H1 (cell line): ENCODE data around the gene TBC1D20. TPM values are rescaled to one million over a fixed set of nuclear protein-coding genes. Genes with fewer than 3 reads are reported as not detected.

Source experiments
- CTCF ChIA-PET: fragments of 300-600 bp; sonication (Branson Sonifier 250); formaldehyde crosslinking; loops from one replicate; lab custom pipeline; 2021; ENCODE audit not compliant: partially characterized antibody; lab: Charles Lee
- POLR2A ChIA-PET: fragments of 300-600 bp; sonication (Branson Sonifier 250); formaldehyde crosslinking; loops from one replicate; lab custom pipeline; 2021; ENCODE audit warnings: inconsistent platforms; ENCODE audit not compliant: partially characterized antibody; lab: Charles Lee
- DNase-seq, 2 experiments: peaks; one replicate each; pipeline versions ENCODE4 v3.0.0 to v3.0.0-alpha.2; 2010 to 2022; ENCODE audit warnings: low spot score in 2 of 2, low read depth in 1 of 2, mixed read lengths in 1 of 2
- FAIRE-seq: peaks from 2 replicates; lab custom pipeline; 2011; peaks lifted over from hg19 to GRCh38; lab: Jason Lieb, UNC
- H2AFZ ChIP-seq: 2 replicates; pipeline ENCODE4 v1.8.1; 2012; ENCODE audit warnings: low read length, inconsistent platforms
- H2AK5ac ChIP-seq: 2 replicates; pipeline ENCODE4 v1.6.1; 2013; ENCODE audit warnings: low read depth, low read length
- H2BK120ac ChIP-seq: replicated peaks from 2 replicates; pipeline ENCODE3; 2013; ENCODE audit warnings: low read depth, low read length, inconsistent platforms
- H2BK12ac ChIP-seq: 2 replicates; pipeline ENCODE4 v1.6.1; 2013; ENCODE audit warnings: low read depth, low read length
- H2BK15ac ChIP-seq: 2 replicates; pipeline ENCODE4 v1.6.1; 2013; ENCODE audit warnings: low read length
- H2BK20ac ChIP-seq: 2 replicates; pipeline ENCODE4 v1.6.1; 2013; ENCODE audit warnings: low read length
- H2BK5ac ChIP-seq: 2 replicates; pipeline ENCODE4 v1.6.1; 2013; ENCODE audit warnings: low read depth, low read length
- H3K14ac ChIP-seq: 2 replicates; pipeline ENCODE4 v1.6.1; 2013; ENCODE audit warnings: inconsistent platforms; ENCODE audit not compliant: insufficient read length
- H3K18ac ChIP-seq: 2 replicates; pipeline ENCODE4 v1.6.1; 2013; ENCODE audit warnings: low read length; ENCODE audit errors: extremely low read depth
- H3K23ac ChIP-seq: 2 replicates; pipeline ENCODE4 v1.6.1; 2013; ENCODE audit warnings: inconsistent platforms; ENCODE audit not compliant: insufficient read length
- H3K23me2 ChIP-seq: 2 replicates; pipeline ENCODE4 v1.6.1; 2013; ENCODE audit warnings: low read depth, low read length
- H3K27ac ChIP-seq: 2 replicates; pipeline ENCODE4 v1.6.1; 2011; ENCODE audit warnings: low read depth, low read length, inconsistent platforms
- H3K27me3 ChIP-seq, 4 experiments: replicated peaks in 1 of 4; 1 replicate in 1 of 4; 2 replicates in 3 of 4; pipeline versions ENCODE4 v1.6.1 to v1.8.1; 2011 to 2013; ENCODE audit warnings: low read length in 3 of 4, mild to moderate bottlenecking in 3 of 4, inconsistent platforms in 2 of 4, mixed read lengths in 2 of 4, moderate library complexity in 1 of 4; ENCODE audit not compliant: control insufficient read depth in 3 of 4, insufficient read depth in 3 of 4; ENCODE audit errors: extremely low read depth in 1 of 4
- H3K36me3 ChIP-seq, 4 experiments: 2 replicates each; pipeline versions ENCODE4 v1.6.1 to v1.8.1; 2011 to 2013; ENCODE audit warnings: mild to moderate bottlenecking in 4 of 4, low read length in 3 of 4, moderate library complexity in 2 of 4, control low read depth in 1 of 4, inconsistent platforms in 1 of 4; ENCODE audit not compliant: insufficient read depth in 4 of 4, control insufficient read depth in 2 of 4
- H3K4ac ChIP-seq: replicated peaks from 2 replicates; pipeline ENCODE3; 2013; ENCODE audit warnings: low read length, low read depth, mixed read lengths, inconsistent platforms; ENCODE audit not compliant: insufficient read length
- H3K4me1 ChIP-seq, 4 experiments: replicated peaks in 1 of 4; 1 replicate in 1 of 4; 2 replicates in 3 of 4; pipeline versions ENCODE4 v1.6.1 to v1.8.1; 2011 to 2013; ENCODE audit warnings: low read length in 3 of 4, inconsistent platforms in 2 of 4, mixed read lengths in 1 of 4; ENCODE audit not compliant: insufficient read depth in 4 of 4, control insufficient read depth in 3 of 4
- H3K4me2 ChIP-seq, 2 experiments: 2 replicates each; pipeline versions ENCODE4 v1.6.1 to v1.8.1; 2011 to 2013; ENCODE audit warnings: low read depth in 2 of 2, low read length in 2 of 2, control low read depth in 1 of 2, inconsistent platforms in 1 of 2, mild to moderate bottlenecking in 1 of 2; ENCODE audit not compliant: insufficient read depth in 1 of 2
- H3K4me3 ChIP-seq, 4 experiments: fragments of 200-600, 300-600 bp in 1 of 4; sonication (generic), shearing (Covaris generic), sonication (Bioruptor Twin) in 1 of 4; 2 replicates each; pipeline versions ENCODE4 v1.5.1 to v1.8.1; 2011 to 2016; ENCODE audit warnings: low read length in 4 of 4, low read depth in 3 of 4, control low read depth in 2 of 4, inconsistent platforms in 2 of 4, mild to moderate bottlenecking in 2 of 4, mixed read lengths in 1 of 4, moderate library complexity in 1 of 4; ENCODE audit not compliant: insufficient read depth in 2 of 4; ENCODE audit errors: extremely low read depth in 1 of 4
- H3K56ac ChIP-seq: replicated peaks from 2 replicates; pipeline ENCODE3; 2013; ENCODE audit warnings: low read depth, mild to moderate bottlenecking, mixed read lengths, low read length, inconsistent platforms; ENCODE audit not compliant: insufficient read length
- H3K79me1 ChIP-seq: 2 replicates; pipeline ENCODE4 v1.6.1; 2013; ENCODE audit warnings: low read depth, low read length, control low read depth
- H3K79me2 ChIP-seq, 2 experiments: 2 replicates each; pipeline versions ENCODE4 v1.6.1 to v1.8.1; 2012 to 2013; ENCODE audit warnings: low read length in 2 of 2, mild to moderate bottlenecking in 2 of 2, inconsistent platforms in 1 of 2; ENCODE audit not compliant: insufficient read depth in 2 of 2, control insufficient read depth in 1 of 2
- H3K9ac ChIP-seq, 4 experiments: replicated peaks in 1 of 4; 1 replicate in 1 of 4; 2 replicates in 3 of 4; pipeline versions ENCODE4 v1.6.1 to v1.8.1; 2011 to 2013; ENCODE audit warnings: low read depth in 3 of 4, low read length in 3 of 4, control low read depth in 2 of 4, mild to moderate bottlenecking in 2 of 4, moderate library complexity in 2 of 4, inconsistent platforms in 1 of 4; ENCODE audit errors: extremely low read depth in 1 of 4
- H3K9me3 ChIP-seq, 2 experiments: 2 replicates each; pipeline versions ENCODE4 v1.6.1 to v1.8.1; 2012 to 2013; ENCODE audit warnings: mild to moderate bottlenecking in 2 of 2, moderate library complexity in 2 of 2, control low read depth in 1 of 2, inconsistent platforms in 1 of 2, low read depth in 1 of 2, low read length in 1 of 2, mixed read lengths in 1 of 2; ENCODE audit not compliant: insufficient read depth in 2 of 2
- H4K20me1 ChIP-seq, 2 experiments: replicated peaks in 1 of 2; 2 replicates each; pipeline versions ENCODE3 to v1.8.1; 2011 to 2013; ENCODE audit warnings: inconsistent platforms in 2 of 2, low read length in 2 of 2, mild to moderate bottlenecking in 1 of 2; ENCODE audit not compliant: insufficient read depth in 2 of 2, control insufficient read depth in 1 of 2
- H4K5ac ChIP-seq: 2 replicates; pipeline ENCODE4 v1.6.1; 2013; ENCODE audit warnings: low read length, low read depth, mixed read lengths, inconsistent platforms; ENCODE audit not compliant: insufficient read length
- H4K8ac ChIP-seq: 2 replicates; pipeline ENCODE4 v1.8.0; 2013; ENCODE audit warnings: mild to moderate bottlenecking, moderate library complexity, low read length, inconsistent platforms; ENCODE audit not compliant: insufficient read depth; ENCODE audit errors: extremely low read depth
- H4K91ac ChIP-seq: replicated peaks from 2 replicates; pipeline ENCODE3; 2013; ENCODE audit warnings: low read length, mixed read lengths, inconsistent platforms; ENCODE audit not compliant: insufficient read length
- HDAC2 ChIP-seq, 2 experiments: fragments of 300-600 bp in 1 of 2; sonication (generic) in 1 of 2; IDR thresholded peaks; 2 replicates each; pipeline ENCODE4 v1.6.1; 2011 to 2012; ENCODE audit warnings: low read depth in 2 of 2, low read length in 2 of 2, mild to moderate bottlenecking in 2 of 2, moderate library complexity in 2 of 2, borderline replicate concordance in 1 of 2, inconsistent platforms in 1 of 2
- KDM4A ChIP-seq: IDR thresholded peaks from one replicate; pipeline ENCODE4 v1.7.1; 2012; ENCODE audit warnings: low read depth, mild to moderate bottlenecking, moderate library complexity, low read length, inconsistent platforms; ENCODE audit not compliant: severe bottlenecking
- WGBS, 2 experiments: shearing (Covaris generic) in 1 of 2; methylation state at CpG; one replicate each; pipeline versions ENCODE4 v1.1.6 to v1.1.7; 2013 to 2015; ENCODE audit warnings: low lambda C conversion rate in 2 of 2, mixed read lengths in 2 of 2, inconsistent platforms in 1 of 2, low coverage in 1 of 2, missing lambda C conversion rate in 1 of 2; ENCODE audit not compliant: insufficient replicate concordance in 2 of 2, insufficient coverage in 1 of 2, insufficient read length in 1 of 2; ENCODE audit errors: extremely low coverage in 1 of 2, missing lambda C conversion rate in 1 of 2; 5-methylcytosine and 5-hydroxymethylcytosine counted together
- polyA plus RNA-seq, 7 experiments: library from polyadenylated mRNA; depleted of rRNA in 3 of 7; stranded (reverse) in 5 of 7; unstranded in 2 of 7; fragments of >200 nt in 5 of 7; fragments of 200-250 nt in 2 of 7; gene quantifications; 1 replicate in 5 of 7; 2 replicates in 1 of 7; 4 replicates in 1 of 7; pipeline versions ENCODE4 v1.2.1 to v1.2.3, GENCODE V29; 2011 to 2013; ENCODE audit warnings: missing spikeins in 2 of 7, mixed read lengths in 2 of 7
- total RNA-seq: library from RNA; stranded (reverse); fragmentation: NEBNext Ultra II Directional; extraction: Animal tissue kit (Norgen Biotek cat#: 25700); gene quantifications from 2 replicates; pipeline ENCODE4 v1.2.1, GENCODE V29; 2021

Gene TBC1D20
- total and polyA plus RNA-seq, 2 of the 8 experiments (the other 6 are each of a cell fraction or from before 2014, with no cell fraction given), result 14.5 to 17.1 TPM

DNA sequence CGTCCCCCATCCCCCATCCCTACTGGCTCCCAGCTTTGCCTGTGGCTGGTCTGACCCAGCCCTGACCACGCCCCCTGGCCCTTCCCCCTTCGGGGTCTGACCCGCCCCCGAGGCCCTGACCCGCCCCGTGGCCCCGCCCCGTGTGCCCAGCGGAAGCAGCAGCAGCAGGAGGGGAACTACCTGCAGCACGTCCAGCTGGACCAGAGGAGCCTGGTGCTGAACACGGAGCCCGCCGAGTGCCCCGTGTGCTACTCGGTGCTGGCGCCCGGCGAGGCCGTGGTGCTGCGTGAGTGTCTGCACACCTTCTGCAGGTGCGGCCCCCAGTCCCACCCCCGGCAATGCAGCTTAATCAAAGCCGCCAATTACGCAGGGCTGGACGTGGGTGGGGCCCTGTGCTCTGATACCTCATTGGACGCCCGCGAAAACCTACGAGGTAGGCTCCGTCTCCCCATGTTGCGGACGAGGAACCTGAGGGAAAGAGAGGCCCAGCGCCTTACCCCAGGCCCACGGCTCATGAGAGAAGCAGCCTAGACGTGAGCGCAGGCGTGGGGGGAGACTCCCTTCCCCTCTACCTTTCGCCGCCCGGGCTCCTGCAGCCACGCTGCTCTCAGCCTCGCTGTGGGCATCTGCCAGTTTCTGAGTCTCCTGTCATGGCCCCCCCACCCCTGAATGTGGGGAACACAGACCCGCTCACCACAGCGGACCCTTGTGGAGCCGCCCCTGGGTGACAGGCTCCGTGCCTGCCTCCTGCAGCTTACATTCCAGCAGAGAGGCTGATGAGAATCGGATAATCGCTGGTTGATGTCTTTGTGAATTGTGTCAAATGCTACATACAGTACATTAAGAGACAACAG lies 41.4 kb downstream of the TBC1D20 start:
- Histone ChIP-seq H4K20me1 (peaks cover 0 to 13% of the 10 kb centered on the region in 2 experiments), H3K23me2 (no peaks in the 10 kb centered on the region), H2AK5ac (no peak overlapping the region), H4K91ac (no peak overlapping the region), H3K4me2 (no peak overlapping the region), H3K56ac (no peak overlapping the region), H3K23ac (no peak overlapping the region), H3K4ac (no peak overlapping the region), H3K27ac (no peak overlapping the region), H3K4me3 (no peak overlapping the region), H4K5ac (no peak overlapping the region), H2BK12ac (0 out of 2 replicates have a peak overlapping the region, but pooled peaks have one; percentile 1), H3K79me1 (no peaks in the 10 kb centered on the region; the same call in 1 of the 2 replicates), H2BK20ac (no peak overlapping the region), H4K8ac (no peak overlapping the region), H3K27me3 (no peaks in the 10 kb centered on the region), H2BK5ac (no peak overlapping the region), H2BK120ac (no peak overlapping the region), H3K9me3 (peaks cover 0 to 8% of the 10 kb centered on the region in 2 experiments; a peak in 1 of 4 replicates), H2BK15ac (no peak overlapping the region), H3K4me1 (no peaks in the 10 kb centered on the region; a peak in 3 of 7 replicates), H3K79me2 (no peaks in the 10 kb centered on the region), H3K36me3 (peaks cover 3 to 34% (median 20%) of the 10 kb centered on the region in 4 experiments; a peak in 7 of 8 replicates), H3K14ac (no peak overlapping the region), H2AFZ (no peak overlapping the region), H3K9ac (no peak overlapping the region), H3K18ac (no peak overlapping the region)
- DNase-seq, result peak in 1 of 2 experiments; percentile 67
- CTCF ChIA-PET, result interaction anchor here (0.6 to 1.1 kb wide), 3 partner anchors 10 to 52 kb away, joined by 3 to 5 read pairs (median 4); no protein-coding TSS in a partner anchor
- POLR2A ChIA-PET, result interaction anchor here (1.5 to 1.9 kb wide), 2 partner anchors 13 to 14 kb away, joined by 3 to 4 read pairs; no protein-coding TSS in a partner anchor
- FAIRE-seq, result no peak
- TF ChIP-seq HDAC2 (IDR thresholded peaks at IDR 0.05; ENCODE audit: borderline replicate concordance in 1 of 2, low read depth in 2 of 2, low read length in 2 of 2) (no peak), KDM4A (no peak)
- WGBS, 2 experiments, result 96% methylated on average over 32 of the region's 49 CpGs; no CpG with 5 or more reads in 1 of the 2 experiments
